MCF 10A (cell line): ENCODE measurements around the gene WFDC10A. TPM values are rescaled to one million over a fixed set of nuclear protein-coding genes. Genes with fewer than 3 reads are reported as not detected.

Experiments used
- BruUV-seq: library from RNA; stranded (reverse); fragments of 400-500 nt; replicated peaks from 2 replicates; lab custom pipeline; 2021; lab: Mats Ljungman, UMichigan
- CTCF ChIA-PET: fragments of 300-600 bp; sonication (Branson Sonifier 250); formaldehyde crosslinking; extraction: SDS; loops from one replicate; lab custom pipeline; 2021; ENCODE audit warnings: antibody characterized with exemption, inconsistent platforms; lab: Yijun Ruan, JAX
- POLR2A ChIA-PET: fragments of 300-600, 350-650 bp; sonication (Branson Sonifier 250); formaldehyde crosslinking; extraction: SDS; loops from one replicate; lab custom pipeline; 2020; ENCODE audit warnings: antibody characterized with exemption, inconsistent platforms; lab: Yijun Ruan, JAX
- DNase-seq: peaks from one replicate; pipeline ENCODE4 v3.0.0-alpha.2; 2018; ENCODE audit not compliant: unreplicated experiment
- H3K27ac Mint-ChIP-seq: one replicate; pipeline ENCODE4 v1.8.0; 2022; ENCODE audit warnings: mild to moderate bottlenecking, low read depth, mixed read lengths; ENCODE audit not compliant: unreplicated experiment
- H3K27me3 Mint-ChIP-seq: one replicate; pipeline ENCODE4 v1.8.0; 2022; ENCODE audit warnings: mixed read lengths; ENCODE audit not compliant: insufficient read depth, unreplicated experiment
- H3K36me3 Mint-ChIP-seq: one replicate; pipeline ENCODE4 v1.8.0; 2022; ENCODE audit warnings: mild to moderate bottlenecking, moderate library complexity, mixed read lengths; ENCODE audit not compliant: insufficient read depth, unreplicated experiment
- H3K4me1 Mint-ChIP-seq: one replicate; pipeline ENCODE4 v1.8.0; 2022; ENCODE audit warnings: mixed read lengths; ENCODE audit not compliant: insufficient read depth, unreplicated experiment
- H3K4me3 Mint-ChIP-seq: one replicate; pipeline ENCODE4 v1.8.0; 2022; ENCODE audit warnings: mild to moderate bottlenecking, moderate library complexity, mixed read lengths; ENCODE audit not compliant: unreplicated experiment
- H3K9me3 Mint-ChIP-seq: one replicate; pipeline ENCODE4 v1.8.0; 2022; ENCODE audit warnings: mixed read lengths; ENCODE audit not compliant: unreplicated experiment
- CTCF ChIP-seq: fragments of 200-600 bp; IDR thresholded peaks from one replicate; pipeline ENCODE4 v1.8.0; 2022; ENCODE audit warnings: antibody characterized with exemption, mild to moderate bottlenecking; ENCODE audit not compliant: unreplicated experiment
- intact Hi-C: fragments of 100-400 bp; cut with micrococcal nuclease; formaldehyde crosslinking; loops from 2 replicates; pipeline ENCODE4 v1.14.1; 2022
- total RNA-seq: library from RNA; stranded (reverse); gene quantifications from 2 replicates; pipeline ENCODE4 v1.2.3, GENCODE V29; 2022

The WFDC10A gene
- total RNA-seq, 1 experiment from 2014 or later = not detected

GRCh38 chr20:45617591-45617990, 11.9 kb upstream of the WFDC10A start:
- H3K4me1 Mint-ChIP-seq = no peaks in the 10 kb centered on the region
- no peak overlapping the region for H3K27ac Mint-ChIP-seq
- H3K9me3 Mint-ChIP-seq = no peaks in the 10 kb centered on the region
- intact Hi-C loops = no loop called here
- ChIA-PET POLR2A (interaction anchor here (1.3 kb wide), 1 partner anchor 11 kb away, joined by 3 read pairs; no protein-coding TSS in a partner anchor), CTCF (interaction anchor here (0.8 to 2.6 kb wide), 2 partner anchors 12 to 25 kb away, joined by 5 to 18 read pairs; partner anchors contain the start of gene WFDC10A)
- no peaks in the 10 kb centered on the region for H3K36me3 Mint-ChIP-seq
- no TSS peak for BruUV-seq
- no peaks in the 10 kb centered on the region for H3K27me3 Mint-ChIP-seq
- TF ChIP-seq CTCF = no peak
- no peak overlapping the region for H3K4me3 Mint-ChIP-seq
- DNase-seq = no peak

GRCh38 chr20:45621593-45621992, 7.9 kb upstream of the WFDC10A start:
- Mint-ChIP-seq H3K27ac (no peak overlapping the region), H3K4me3 (no peak overlapping the region), H3K9me3 (no peaks in the 10 kb centered on the region), H3K27me3 (no peaks in the 10 kb centered on the region), H3K4me1 (no peaks in the 10 kb centered on the region), H3K36me3 (no peaks in the 10 kb centered on the region)
- no TSS peak for BruUV-seq
- no peak for TF ChIP-seq CTCF
- ChIA-PET CTCF (interaction anchor here (0.7 kb wide), 1 partner anchor 656 kb away, joined by 4 read pairs; no protein-coding TSS in a partner anchor), POLR2A (no interaction called here)
- intact Hi-C loops = no loop called here
- no peak for DNase-seq

- intact Hi-C loops = no loop called here
- no TSS peak for BruUV-seq
- TF ChIP-seq CTCF = no peak
- DNase-seq = no peak
- no peak overlapping the region for H3K27ac Mint-ChIP-seq
- ChIA-PET POLR2A (interaction anchor here (0.7 kb wide), 1 partner anchor 59 kb away, joined by 3 read pairs; no protein-coding TSS in a partner anchor), CTCF (interaction anchor here (0.8 to 5.0 kb wide), 3 partner anchors 12 to 144 kb away, joined by 3 to 38 read pairs (median 6); no protein-coding TSS in a partner anchor)
- H3K27me3 Mint-ChIP-seq = peaks cover 20% of the 10 kb centered on the region
- no peaks in the 10 kb centered on the region for H3K9me3 Mint-ChIP-seq
- H3K4me1 Mint-ChIP-seq = no peaks in the 10 kb centered on the region
- H3K4me3 Mint-ChIP-seq = no peak overlapping the region
- no peaks in the 10 kb centered on the region for H3K36me3 Mint-ChIP-seq
Observed at GRCh38 chr20:45626540-45626939, 3.0 kb upstream of the WFDC10A start.

- Mint-ChIP-seq H3K27ac (no peak overlapping the region), H3K4me3 (no peak overlapping the region), H3K36me3 (no peaks in the 10 kb centered on the region), H3K4me1 (no peaks in the 10 kb centered on the region), H3K9me3 (no peaks in the 10 kb centered on the region), H3K27me3 (peaks cover 38% of the 10 kb centered on the region)
- CTCF ChIA-PET = interaction anchor here (0.6 to 5.0 kb wide), 5 partner anchors 9 to 169 kb away, joined by 3 to 38 read pairs (median 3); no protein-coding TSS in a partner anchor
- intact Hi-C loops = no loop called here
- TF ChIP-seq CTCF = no peak
- no TSS peak for BruUV-seq
- no peak for DNase-seq
- POLR2A ChIA-PET = no interaction called here
Observed at GRCh38 chr20:45630371-45630770, 832 bp downstream of the WFDC10A start.
